Astrocyte (in vitro differentiated cells and primary cell): ENCODE measurements around the gene PSMD9. TPM values are rescaled to one million over a fixed set of nuclear protein-coding genes. Genes with fewer than 3 reads are reported as not detected.

Source experiments
- DNase-seq: peaks from one replicate; pipeline ENCODE4 v3.0.0-alpha.2; 2010; ENCODE audit warnings: low read depth
- FAIRE-seq: peaks from 2 replicates; lab custom pipeline; 2011; peaks lifted over from hg19 to GRCh38; lab: Jason Lieb, UNC
- H2AFZ ChIP-seq: 2 replicates; pipeline ENCODE4 v1.6.0; 2012; ENCODE audit warnings: low read depth, low read length, inconsistent platforms
- H3K27ac ChIP-seq: 2 replicates; pipeline ENCODE4 v1.5.1; 2011; ENCODE audit warnings: low read depth, low read length, inconsistent platforms
- H3K27me3 ChIP-seq: 2 replicates; pipeline ENCODE4 v1.6.0; 2011; ENCODE audit warnings: low read length, inconsistent platforms; ENCODE audit not compliant: insufficient read depth
- H3K36me3 ChIP-seq: 2 replicates; pipeline ENCODE4 v1.5.1; 2011; ENCODE audit warnings: low read length, inconsistent platforms; ENCODE audit not compliant: insufficient read depth
- H3K4me1 ChIP-seq: 2 replicates; pipeline ENCODE4 v1.5.1; 2011; ENCODE audit warnings: low read length, inconsistent platforms; ENCODE audit not compliant: insufficient read depth
- H3K4me2 ChIP-seq: 2 replicates; pipeline ENCODE4 v1.6.0; 2012; ENCODE audit warnings: low read length, inconsistent platforms
- H3K4me3 ChIP-seq: 2 replicates; pipeline ENCODE4 v1.5.1; 2011; ENCODE audit warnings: low read depth, mild to moderate bottlenecking, low read length, inconsistent platforms; ENCODE audit not compliant: insufficient read depth
- H3K79me2 ChIP-seq: 2 replicates; pipeline ENCODE4 v1.6.0; 2012; ENCODE audit warnings: mild to moderate bottlenecking, low read length, inconsistent platforms; ENCODE audit not compliant: insufficient read depth
- H3K9ac ChIP-seq: 2 replicates; pipeline ENCODE4 v1.6.0; 2012; ENCODE audit warnings: mild to moderate bottlenecking, low read length, inconsistent platforms
- H3K9me3 ChIP-seq: 2 replicates; pipeline ENCODE4 v1.5.1; 2012; ENCODE audit warnings: low read depth, mild to moderate bottlenecking, low read length, inconsistent platforms; ENCODE audit not compliant: insufficient read depth
- H4K20me1 ChIP-seq: 2 replicates; pipeline ENCODE4 v1.6.0; 2012; ENCODE audit warnings: low read length, inconsistent platforms; ENCODE audit not compliant: insufficient read depth
- H3K27ac Mint-ChIP-seq: one replicate; pipeline ENCODE4 v1.8.0; 2021; ENCODE audit warnings: mild to moderate bottlenecking, mixed read lengths; ENCODE audit not compliant: unreplicated experiment
- H3K27me3 Mint-ChIP-seq: one replicate; pipeline ENCODE4 v1.8.0; 2021; ENCODE audit warnings: low read depth, mixed read lengths; ENCODE audit not compliant: unreplicated experiment
- H3K36me3 Mint-ChIP-seq: one replicate; pipeline ENCODE4 v1.8.0; 2021; ENCODE audit warnings: low read depth, mixed read lengths; ENCODE audit not compliant: unreplicated experiment
- H3K4me1 Mint-ChIP-seq: one replicate; pipeline ENCODE4 v1.8.0; 2021; ENCODE audit warnings: low read depth, mixed read lengths; ENCODE audit not compliant: unreplicated experiment
- H3K4me3 Mint-ChIP-seq: one replicate; pipeline ENCODE4 v1.8.0; 2021; ENCODE audit warnings: mild to moderate bottlenecking, moderate library complexity, mixed read lengths; ENCODE audit not compliant: unreplicated experiment
- H3K9me3 Mint-ChIP-seq: one replicate; pipeline ENCODE4 v1.8.0; 2021; ENCODE audit warnings: mild to moderate bottlenecking, mixed read lengths; ENCODE audit not compliant: unreplicated experiment
- EZH2 ChIP-seq: IDR thresholded peaks from 2 replicates; pipeline ENCODE4 v1.6.1; 2012; ENCODE audit warnings: mild to moderate bottlenecking, low read length, inconsistent platforms; ENCODE audit not compliant: insufficient read depth
- total RNA-seq: library from RNA; stranded (reverse); gene quantifications from 2 replicates; pipeline ENCODE4 v1.2.1, GENCODE V29; 2021
- TF ChIP-seq, protein P1 (sequence below): IDR thresholded peaks from 2 replicates; pipeline ENCODE4 v1.5.1; 2011; ENCODE audit warnings: low read depth, mild to moderate bottlenecking, inconsistent platforms, low read length, moderate library complexity; ENCODE audit not compliant: insufficient read depth

The PSMD9 gene
- total RNA-seq, 1 donor from 2014 or later: 63.4 TPM

DNA sequence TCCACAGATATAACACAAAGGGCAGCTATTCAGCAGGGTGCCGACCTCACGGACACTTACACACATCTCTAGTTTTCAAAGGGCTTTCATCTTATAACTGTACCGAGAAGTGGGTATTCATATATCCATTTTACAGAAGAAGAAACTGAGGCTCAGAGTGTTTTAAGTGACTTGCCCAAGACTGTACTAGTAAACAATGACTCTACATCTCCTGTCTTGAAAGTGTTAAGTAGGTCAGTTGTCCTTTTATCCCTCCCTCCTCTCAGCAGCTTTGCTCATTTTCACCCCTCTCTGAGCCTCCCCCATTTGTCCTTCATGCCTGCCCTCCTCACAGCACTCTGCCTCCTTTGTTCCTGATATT, 43.6 kb downstream of the PSMD9 start:
- Histone ChIP-seq H4K20me1 (no peaks in the 10 kb centered on the region), H3K9me3 (no peaks in the 10 kb centered on the region), H2AFZ (no peak overlapping the region), H3K36me3 (no peaks in the 10 kb centered on the region), H3K27me3 (no peaks in the 10 kb centered on the region), H3K9ac (no peak overlapping the region), H3K4me2 (no peak overlapping the region), H3K27ac (no peak overlapping the region), H3K4me3 (no peak overlapping the region), H3K4me1 (peaks cover 15% of the 10 kb centered on the region), H3K79me2 (no peaks in the 10 kb centered on the region)
- Mint-ChIP-seq H3K4me1 (peaks cover 20% of the 10 kb centered on the region), H3K9me3 (peaks cover 7% of the 10 kb centered on the region), H3K4me3 (no peak overlapping the region), H3K36me3 (peaks cover 31% of the 10 kb centered on the region), H3K27ac (no peak overlapping the region), H3K27me3 (no peaks in the 10 kb centered on the region)
- TF ChIP-seq, protein P1, sequence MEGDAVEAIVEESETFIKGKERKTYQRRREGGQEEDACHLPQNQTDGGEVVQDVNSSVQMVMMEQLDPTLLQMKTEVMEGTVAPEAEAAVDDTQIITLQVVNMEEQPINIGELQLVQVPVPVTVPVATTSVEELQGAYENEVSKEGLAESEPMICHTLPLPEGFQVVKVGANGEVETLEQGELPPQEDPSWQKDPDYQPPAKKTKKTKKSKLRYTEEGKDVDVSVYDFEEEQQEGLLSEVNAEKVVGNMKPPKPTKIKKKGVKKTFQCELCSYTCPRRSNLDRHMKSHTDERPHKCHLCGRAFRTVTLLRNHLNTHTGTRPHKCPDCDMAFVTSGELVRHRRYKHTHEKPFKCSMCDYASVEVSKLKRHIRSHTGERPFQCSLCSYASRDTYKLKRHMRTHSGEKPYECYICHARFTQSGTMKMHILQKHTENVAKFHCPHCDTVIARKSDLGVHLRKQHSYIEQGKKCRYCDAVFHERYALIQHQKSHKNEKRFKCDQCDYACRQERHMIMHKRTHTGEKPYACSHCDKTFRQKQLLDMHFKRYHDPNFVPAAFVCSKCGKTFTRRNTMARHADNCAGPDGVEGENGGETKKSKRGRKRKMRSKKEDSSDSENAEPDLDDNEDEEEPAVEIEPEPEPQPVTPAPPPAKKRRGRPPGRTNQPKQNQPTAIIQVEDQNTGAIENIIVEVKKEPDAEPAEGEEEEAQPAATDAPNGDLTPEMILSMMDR: no peak
- no peak for TF ChIP-seq EZH2
- FAIRE-seq: no peak
- DNase-seq: no peak

DNA sequence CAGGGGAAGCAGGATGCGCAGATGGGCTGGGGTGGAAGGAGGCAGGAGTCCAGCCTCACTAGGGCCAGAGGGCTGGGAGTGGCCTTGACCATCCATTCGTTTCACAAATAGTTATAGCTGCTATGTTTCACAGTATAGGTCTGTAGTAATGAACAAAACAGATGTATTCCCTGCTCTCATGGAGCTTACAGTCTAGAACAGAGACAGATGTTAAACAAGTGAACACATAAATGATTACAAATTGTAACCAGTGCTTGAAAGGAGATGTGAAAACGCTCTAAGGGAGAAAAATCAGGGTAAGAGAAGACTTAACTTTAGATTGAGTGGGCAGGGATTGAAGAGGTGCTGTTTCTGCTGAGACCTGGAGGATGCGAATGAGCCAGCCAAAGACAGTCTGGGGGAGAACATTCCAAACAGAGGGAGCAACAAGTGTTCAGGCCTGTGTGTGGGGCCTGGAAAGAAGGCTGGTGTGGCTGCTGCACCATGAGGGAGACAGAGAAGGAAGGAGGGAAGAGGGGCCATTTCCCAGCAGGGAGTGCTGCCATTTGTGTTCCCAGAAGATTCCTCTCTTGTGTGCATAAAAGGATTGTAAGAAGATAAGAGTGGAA, 44.4 kb downstream of the PSMD9 start:
- TF ChIP-seq EZH2: no peak
- TF ChIP-seq, protein P1: no peak
- Histone ChIP-seq H3K36me3 (no peaks in the 10 kb centered on the region), H3K4me1 (peaks cover 9% of the 10 kb centered on the region), H3K27me3 (no peaks in the 10 kb centered on the region), H3K4me3 (no peak overlapping the region), H3K9me3 (no peaks in the 10 kb centered on the region), H4K20me1 (no peaks in the 10 kb centered on the region), H3K9ac (no peak overlapping the region), H3K79me2 (no peaks in the 10 kb centered on the region), H2AFZ (no peak overlapping the region), H3K4me2 (no peak overlapping the region), H3K27ac (no peak overlapping the region)
- Mint-ChIP-seq H3K9me3 (peaks cover 8% of the 10 kb centered on the region), H3K4me3 (no peak overlapping the region), H3K36me3 (peaks cover 38% of the 10 kb centered on the region), H3K27me3 (no peaks in the 10 kb centered on the region), H3K4me1 (peaks cover 12% of the 10 kb centered on the region), H3K27ac (no peak overlapping the region)
- no peak for FAIRE-seq
- DNase-seq: no peak

DNA sequence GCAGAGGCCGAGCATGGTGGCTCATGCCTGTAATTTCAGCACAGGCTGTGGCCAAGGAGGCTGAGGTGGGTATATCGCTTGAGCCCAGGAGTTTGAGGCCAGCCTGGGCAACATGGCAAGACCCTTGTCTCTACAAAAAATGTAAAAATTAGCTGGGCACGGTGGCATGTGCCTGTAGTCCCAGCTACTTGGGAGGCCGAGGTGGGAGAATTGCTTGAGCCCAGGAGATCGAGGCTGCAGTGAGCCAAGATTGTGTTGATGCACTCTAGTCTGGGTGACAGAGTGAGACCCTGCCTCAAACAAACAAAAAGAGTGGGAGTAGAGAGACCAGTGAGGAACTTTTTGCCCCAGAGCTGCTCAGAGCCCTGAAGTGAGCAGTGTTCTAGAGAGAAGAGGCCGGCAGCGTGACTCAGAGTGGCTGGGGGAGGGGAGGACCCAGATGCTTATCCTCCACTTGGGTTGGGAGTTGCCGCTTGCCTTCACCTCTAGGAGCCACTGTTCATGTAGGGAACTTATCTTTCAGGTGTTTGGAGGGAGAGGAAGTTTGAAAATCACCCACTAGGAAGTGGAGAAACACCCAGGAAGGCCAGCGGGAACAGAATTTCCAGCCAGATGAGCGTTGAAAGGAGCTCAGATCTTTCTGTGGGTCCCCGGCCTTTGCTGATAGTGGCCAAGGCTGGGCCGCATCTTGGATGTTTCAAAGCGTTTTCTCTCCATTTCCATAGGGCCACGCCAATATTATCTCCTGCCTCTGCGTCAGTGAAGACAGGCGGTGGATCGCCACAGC, 45.1 kb downstream of the PSMD9 start:
- no peaks in the 10 kb centered on the region for H3K9me3 ChIP-seq
- H3K27ac ChIP-seq: no peak overlapping the region
- TF ChIP-seq, protein P1: peak; percentile 2
- TF ChIP-seq EZH2: no peak
- Mint-ChIP-seq H3K27ac (peak overlapping the region; percentile 84), H3K4me1 (peaks cover 12% of the 10 kb centered on the region), H3K27me3 (no peaks in the 10 kb centered on the region), H3K4me3 (no peak overlapping the region), H3K9me3 (peaks cover 8% of the 10 kb centered on the region), H3K36me3 (peaks cover 38% of the 10 kb centered on the region)
- no peak for FAIRE-seq
- no peaks in the 10 kb centered on the region for H3K79me2 ChIP-seq
- peak; percentile 36 for DNase-seq
- H3K27me3 ChIP-seq: no peaks in the 10 kb centered on the region
- no peaks in the 10 kb centered on the region for H3K36me3 ChIP-seq
- no peak overlapping the region for H2AFZ ChIP-seq
- no peak overlapping the region for H3K4me2 ChIP-seq
- no peak overlapping the region for H3K9ac ChIP-seq
- peaks cover 9% of the 10 kb centered on the region for H3K4me1 ChIP-seq
- H3K4me3 ChIP-seq: no peak overlapping the region
- H4K20me1 ChIP-seq: no peaks in the 10 kb centered on the region
